Middle frontal gyrus (tissue), 1 donor: ENCODE results near the gene EFS.

Experiments used
- DNase-seq: peaks from one replicate; pipeline ENCODE4 v3.0.0-alpha.2; 2015; ENCODE audit warnings: low spot score; ENCODE audit errors: extremely low spot score

Gene EFS

GRCh38 chr14:23359167-23359626 is 5.8 kb downstream of the EFS start:
- no peak for DNase-seq

GRCh38 chr14:23358553-23359166 is 6.3 kb downstream of the EFS start:
- no peak for DNase-seq

- no peak for DNase-seq
Observed at GRCh38 chr14:23358042-23358441, 6.9 kb downstream of the EFS start.

GRCh38 chr14:23357261-23357660 is 7.7 kb downstream of the EFS start:
- no peak for DNase-seq

- DNase-seq: no peak
Observed at GRCh38 chr14:23356662-23357061, 8.3 kb downstream of the EFS start.

- no peak for DNase-seq
Observed at GRCh38 chr14:23355871-23356435, 9.0 kb downstream of the EFS start.

GRCh38 chr14:23354990-23355389 is 10.0 kb downstream of the EFS start:
- DNase-seq: no peak

- DNase-seq: no peak
Observed at GRCh38 chr14:23353433-23353780, 11.6 kb downstream of the EFS start.

- peak; percentile 91 for DNase-seq
Observed at GRCh38 chr14:23352506-23353432, 12.2 kb downstream of the EFS start, which contains the start of gene SLC22A17. Gene SLC22A17 (minus strand): TSS chr14:23352887.

GRCh38 chr14:23351681-23352505 is 13.1 kb downstream of the EFS start:
- no peak for DNase-seq

- DNase-seq: no peak
Observed at GRCh38 chr14:23349156-23349845, 15.7 kb downstream of the EFS start.

GRCh38 chr14:23348297-23348655 is 16.7 kb downstream of the EFS start:
- DNase-seq: no peak

- no peak for DNase-seq
Observed at GRCh38 chr14:23347406-23348296, 17.3 kb downstream of the EFS start.

- no peak for DNase-seq
Observed at GRCh38 chr14:23346693-23347405, 18.1 kb downstream of the EFS start.

GRCh38 chr14:23345987-23346692 is 18.8 kb downstream of the EFS start:
- DNase-seq: no peak

- no peak for DNase-seq
Observed at GRCh38 chr14:23344481-23344880, 20.5 kb downstream of the EFS start.

GRCh38 chr14:23339506-23340268 is 25.3 kb downstream of the EFS start:
- DNase-seq: no peak

- DNase-seq: no peak
Observed at GRCh38 chr14:23335623-23336022, 29.3 kb downstream of the EFS start.
